ENCODE results near the gene METTL26.

GRCh38 chr16:608019-608418, 28.1 kb downstream of the METTL26 start:
- TF ChIP-seq CTCF (IDR thresholded peaks at IDR 0.05; ENCODE audit: insufficient read depth, low read length) (no peak), GABPA (IDR thresholded peaks at IDR 0.05; ENCODE audit: low read depth) (no peak)
